Activated CD8-positive, alpha-beta memory T cell treated with anti-CD3 and anti-CD28 coated beads for 4 hours (primary cell): ENCODE results near the gene ATP1A2.

Experiments used
- DNase-seq, 2 donors: peaks; one replicate each; pipeline ENCODE4 v3.0.0-alpha.2; 2020; ENCODE audit warnings: low read depth in 2 of 2

ATP1A2 gene

DNA sequence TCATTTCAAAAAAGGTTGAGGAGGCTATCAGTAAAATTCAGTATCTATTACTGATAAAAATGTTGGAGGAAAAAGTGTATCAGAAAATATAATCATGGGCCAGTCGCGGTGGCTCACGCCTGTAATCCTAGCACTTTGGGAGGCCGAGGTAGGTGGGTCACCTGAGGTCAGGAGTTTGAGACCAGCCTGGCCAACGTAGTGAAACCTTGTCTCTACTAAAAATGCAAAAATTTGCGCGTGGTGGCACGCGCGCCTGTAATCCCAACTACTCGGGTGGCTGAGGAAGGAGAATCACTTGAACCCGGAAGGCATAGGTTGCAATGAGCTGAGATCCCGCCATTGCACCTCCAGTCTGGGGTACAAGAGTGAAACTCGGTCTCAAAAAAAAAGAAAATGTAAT lies 30.5 kb downstream of the ATP1A2 start:
- DNase-seq, result no peak

- no peak for DNase-seq
These were observed 32.6 kb downstream of the ATP1A2 start for GRCh38 chr1:160148121-160148520.

- DNase-seq, result no peak
These were observed 33.7 kb downstream of the ATP1A2 start for GRCh38 chr1:160149233-160149632.

GRCh38 chr1:160149716-160150115 lies 34.2 kb downstream of the ATP1A2 start:
- no peak for DNase-seq

DNA sequence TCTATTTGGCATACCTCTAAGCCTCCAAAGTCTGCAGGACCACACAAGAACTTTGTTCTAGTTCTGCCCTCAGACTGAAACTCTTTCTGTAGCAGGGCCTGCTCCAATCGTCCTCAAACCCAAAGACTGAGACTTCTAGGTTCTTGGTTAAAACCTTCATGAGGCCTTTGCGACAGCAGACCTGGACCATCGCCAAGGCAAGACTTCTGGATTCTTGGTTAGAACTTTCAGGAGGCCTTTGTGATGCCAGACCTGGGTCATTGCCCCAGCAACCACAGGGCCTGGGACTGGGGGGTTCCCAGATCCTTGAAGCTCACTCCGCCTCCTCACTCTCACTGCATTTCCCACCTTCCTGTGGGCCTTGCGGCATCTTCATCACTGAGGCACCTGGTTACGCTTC lies 35.7 kb downstream of the ATP1A2 start, which contains the start of gene ATP1A4:
ATP1A4 (plus strand) TSS at position 301 of the 400 bp plus-strand sequence. CDS start 438 bp downstream, outside the sequence.
- no peak for DNase-seq

GRCh38 chr1:160154790-160155189 lies 39.2 kb downstream of the ATP1A2 start:
- DNase-seq, result no peak

GRCh38 chr1:160156361-160156760 lies 40.8 kb downstream of the ATP1A2 start:
- DNase-seq, result no peak

GRCh38 chr1:160157174-160157573 lies 41.6 kb downstream of the ATP1A2 start:
- no peak for DNase-seq

GRCh38 chr1:160158031-160158430 lies 42.5 kb downstream of the ATP1A2 start:
- DNase-seq, result no peak

GRCh38 chr1:160158534-160158933 lies 43.0 kb downstream of the ATP1A2 start:
- DNase-seq, result no peak

GRCh38 chr1:160159846-160160245 lies 44.3 kb downstream of the ATP1A2 start:
- no peak for DNase-seq

DNA sequence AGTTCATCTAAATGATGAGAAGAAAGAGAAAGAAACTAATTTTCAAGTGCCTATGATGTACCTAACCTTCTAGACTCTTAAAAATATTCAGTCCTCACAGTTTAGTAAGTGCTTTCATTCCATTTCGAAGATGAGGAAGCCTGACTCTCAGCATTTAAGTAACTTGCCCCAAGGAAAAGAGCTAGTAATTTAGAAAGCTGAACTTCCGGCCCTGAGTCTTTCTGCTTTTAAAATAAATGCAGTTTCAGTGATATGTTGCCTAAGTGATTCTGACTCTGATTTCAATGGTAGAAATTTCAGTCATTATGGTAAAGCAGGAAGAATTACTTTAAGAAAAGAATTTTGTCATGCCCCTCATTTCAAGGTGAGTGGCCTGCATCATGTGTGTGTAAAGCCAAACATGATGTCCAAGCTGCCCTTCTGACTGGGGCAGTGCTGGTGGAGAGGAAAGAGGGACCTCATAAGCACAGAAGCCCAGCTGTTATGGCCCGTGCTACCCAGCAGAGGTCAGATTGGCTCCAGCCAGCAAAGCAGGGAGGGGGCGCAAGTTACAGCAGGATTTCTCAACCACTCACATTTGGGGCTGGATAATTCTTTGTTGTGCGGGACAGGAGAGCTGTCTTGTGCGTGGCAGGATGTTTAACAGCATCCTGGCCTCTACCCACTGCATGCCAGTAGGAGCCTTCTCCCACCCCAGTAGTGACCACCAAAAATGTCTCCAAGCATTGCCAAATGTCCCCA lies 46.6 kb downstream of the ATP1A2 start:
- DNase-seq, result no peak

DNA sequence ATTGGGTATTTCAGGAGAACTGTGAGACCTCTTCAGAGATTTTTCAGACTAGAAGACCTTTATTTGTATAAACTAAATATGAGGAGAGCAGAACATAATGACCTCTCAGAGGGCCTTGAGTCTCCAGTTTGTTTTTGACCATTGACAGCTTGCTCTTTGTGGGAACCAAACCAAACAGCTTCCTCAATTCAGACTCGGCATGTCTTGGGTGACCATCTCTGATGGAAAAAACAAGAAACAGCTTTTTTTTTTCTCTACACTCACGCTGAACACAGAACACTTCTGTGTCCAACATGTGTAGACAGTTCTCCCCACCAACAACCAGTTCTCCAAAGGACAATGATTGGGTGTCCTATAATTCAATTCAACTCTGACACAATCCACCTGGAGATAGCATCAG lies 47.4 kb downstream of the ATP1A2 start:
- no peak for DNase-seq

GRCh38 chr1:160163615-160164014 lies 48.1 kb downstream of the ATP1A2 start:
- DNase-seq, result no peak

- DNase-seq, result no peak
These were observed 48.6 kb downstream of the ATP1A2 start for GRCh38 chr1:160164121-160164520.

DNA sequence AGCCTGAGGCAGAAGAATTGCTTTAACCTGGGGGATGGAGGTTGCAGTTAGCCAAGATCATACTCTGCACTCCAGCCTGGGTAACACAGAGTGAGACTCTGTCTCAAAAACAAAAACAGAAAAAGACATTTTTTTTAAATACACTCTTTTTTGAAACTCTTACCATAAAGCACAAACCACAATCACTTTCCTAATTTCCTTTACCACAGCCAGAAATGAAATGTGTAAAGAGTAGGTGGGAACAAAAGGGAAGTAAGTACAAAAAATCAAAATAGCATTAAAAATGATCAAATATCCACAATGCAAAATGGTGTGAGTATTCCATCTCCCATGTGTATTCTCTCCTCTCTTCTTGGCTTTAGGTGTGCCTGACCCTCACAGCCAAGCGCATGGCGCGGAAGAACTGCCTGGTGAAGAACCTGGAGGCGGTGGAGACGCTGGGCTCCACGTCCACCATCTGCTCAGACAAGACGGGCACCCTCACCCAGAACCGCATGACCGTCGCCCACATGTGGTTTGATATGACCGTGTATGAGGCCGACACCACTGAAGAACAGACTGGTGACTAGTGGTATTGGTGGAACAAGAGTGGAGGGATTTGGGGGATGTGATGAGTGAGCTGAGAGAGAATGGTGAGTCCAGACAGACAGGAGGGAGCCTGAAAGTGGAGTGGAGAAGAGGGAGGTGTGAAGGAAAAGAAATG lies 50.8 kb downstream of the ATP1A2 start:
- no peak for DNase-seq

GRCh38 chr1:160167056-160167455 lies 51.5 kb downstream of the ATP1A2 start:
- no peak for DNase-seq

DNA sequence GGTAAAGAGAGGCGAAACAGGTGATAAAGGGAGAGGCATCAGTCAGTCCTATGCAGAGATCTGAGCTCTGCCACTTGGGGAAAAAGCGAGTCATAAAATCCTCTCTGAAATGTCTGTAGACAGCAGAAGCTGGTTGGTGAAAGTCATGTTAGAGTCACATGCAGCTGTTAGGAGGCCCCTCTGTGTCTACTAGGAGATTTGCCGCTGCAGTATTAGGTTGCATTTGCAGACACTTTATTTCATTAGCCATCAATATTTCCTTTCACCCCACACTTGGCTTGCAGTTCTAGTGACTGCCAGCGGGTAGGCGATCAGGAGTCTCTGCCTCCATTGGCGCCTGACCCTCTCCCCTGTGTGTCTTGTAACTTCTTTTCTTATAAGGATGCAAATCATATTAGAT lies 52.0 kb downstream of the ATP1A2 start:
- DNase-seq, result no peak

- no peak for DNase-seq
These were observed 52.5 kb downstream of the ATP1A2 start for GRCh38 chr1:160168016-160168415.

DNA sequence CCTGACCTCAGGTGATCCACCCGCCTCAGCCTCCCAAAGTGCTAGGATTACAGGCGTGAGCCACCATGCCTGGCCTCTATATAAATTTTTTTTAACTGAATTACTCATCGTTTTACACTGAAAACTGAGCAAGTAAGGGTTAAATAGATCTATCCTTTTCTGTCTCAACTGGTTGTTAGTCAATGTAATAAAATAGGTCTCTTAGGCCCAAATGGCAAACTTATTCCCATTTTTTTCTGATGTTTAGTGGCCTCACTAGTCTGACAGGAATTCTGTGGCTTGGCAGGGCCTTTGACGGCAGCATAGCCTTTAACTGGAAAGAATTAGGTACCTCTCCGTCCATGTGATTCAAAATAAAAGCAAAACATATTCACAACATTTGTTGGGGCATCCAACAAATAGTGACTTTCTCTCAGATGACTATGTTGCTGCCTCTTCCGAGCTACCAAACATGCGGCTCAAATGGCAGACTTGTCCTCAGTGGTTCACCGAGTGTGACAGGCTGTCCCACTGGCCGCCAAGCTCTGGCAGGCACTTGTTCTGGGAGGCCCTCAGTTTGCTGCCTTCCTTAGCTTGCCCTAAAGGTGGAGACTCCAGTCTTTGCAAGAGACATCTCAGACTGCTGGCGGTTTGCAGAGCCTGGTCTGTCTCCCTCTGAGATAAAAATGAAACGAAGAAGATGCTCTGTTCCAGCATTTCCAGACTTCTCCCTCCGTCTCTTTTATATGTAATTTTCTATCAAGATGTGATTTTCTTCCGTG lies 53.2 kb downstream of the ATP1A2 start:
- DNase-seq, result no peak

GRCh38 chr1:160169553-160170399 lies 54.2 kb downstream of the ATP1A2 start:
- DNase-seq, result no peak

DNA sequence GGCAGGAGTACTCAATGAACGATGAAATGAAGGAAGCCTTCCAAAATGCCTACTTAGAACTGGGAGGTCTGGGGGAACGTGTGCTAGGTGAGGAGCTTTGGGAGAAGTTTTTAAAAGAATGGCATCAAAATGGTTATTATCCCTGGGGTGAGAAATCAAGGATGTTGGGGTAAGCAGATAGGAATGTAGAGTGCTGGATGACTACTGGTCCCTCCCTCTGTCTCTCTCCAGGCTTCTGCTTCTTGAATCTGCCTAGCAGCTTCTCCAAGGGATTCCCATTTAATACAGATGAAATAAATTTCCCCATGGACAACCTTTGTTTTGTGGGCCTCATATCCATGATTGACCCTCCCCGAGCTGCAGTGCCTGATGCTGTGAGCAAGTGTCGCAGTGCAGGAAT lies 55.8 kb downstream of the ATP1A2 start:
- no peak for DNase-seq
